HEK293 (cell line): ENCODE measurements around the gene QSOX1.

Experiments used
- ZNF610 ChIP-seq: fragments of 450-650 bp; formaldehyde crosslinking; IDR thresholded peaks from 2 replicates; pipeline ENCODE4 v1.5.1; 2016; ENCODE audit warnings: missing biosample characterization, missing genetic modification characterization, borderline replicate concordance
- ZNF777 ChIP-seq: fragments of 450-650 bp; formaldehyde crosslinking; IDR thresholded peaks from 2 replicates; pipeline ENCODE4 v1.5.1; 2017; ENCODE audit warnings: missing biosample characterization, missing genetic modification characterization, borderline replicate concordance
- TF ChIP-seq, protein P1 (sequence below): fragments of 450-650 bp; formaldehyde crosslinking; IDR thresholded peaks from 2 replicates; pipeline ENCODE4 v1.5.1; 2016; ENCODE audit warnings: missing biosample characterization, missing genetic modification characterization

DNA sequence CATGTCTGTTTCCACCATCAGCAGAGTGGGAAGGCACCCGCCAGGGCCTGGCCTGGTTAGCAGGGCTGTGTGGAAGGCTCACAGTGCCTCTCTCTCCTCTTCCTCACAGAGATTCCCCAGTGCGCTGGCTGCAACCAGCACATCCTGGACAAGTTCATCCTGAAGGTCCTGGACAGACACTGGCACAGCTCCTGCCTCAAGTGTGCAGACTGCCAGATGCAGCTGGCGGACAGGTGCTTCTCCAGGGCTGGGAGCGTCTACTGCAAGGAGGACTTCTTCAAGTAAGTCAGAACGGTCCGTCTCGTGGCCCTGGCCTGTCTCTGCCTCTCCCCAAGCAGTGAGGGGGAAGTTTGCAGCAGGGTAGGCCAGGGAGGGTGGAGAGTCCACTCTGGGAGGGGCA, 93.5 kb downstream of the QSOX1 start:
- TF ChIP-seq, protein P1, sequence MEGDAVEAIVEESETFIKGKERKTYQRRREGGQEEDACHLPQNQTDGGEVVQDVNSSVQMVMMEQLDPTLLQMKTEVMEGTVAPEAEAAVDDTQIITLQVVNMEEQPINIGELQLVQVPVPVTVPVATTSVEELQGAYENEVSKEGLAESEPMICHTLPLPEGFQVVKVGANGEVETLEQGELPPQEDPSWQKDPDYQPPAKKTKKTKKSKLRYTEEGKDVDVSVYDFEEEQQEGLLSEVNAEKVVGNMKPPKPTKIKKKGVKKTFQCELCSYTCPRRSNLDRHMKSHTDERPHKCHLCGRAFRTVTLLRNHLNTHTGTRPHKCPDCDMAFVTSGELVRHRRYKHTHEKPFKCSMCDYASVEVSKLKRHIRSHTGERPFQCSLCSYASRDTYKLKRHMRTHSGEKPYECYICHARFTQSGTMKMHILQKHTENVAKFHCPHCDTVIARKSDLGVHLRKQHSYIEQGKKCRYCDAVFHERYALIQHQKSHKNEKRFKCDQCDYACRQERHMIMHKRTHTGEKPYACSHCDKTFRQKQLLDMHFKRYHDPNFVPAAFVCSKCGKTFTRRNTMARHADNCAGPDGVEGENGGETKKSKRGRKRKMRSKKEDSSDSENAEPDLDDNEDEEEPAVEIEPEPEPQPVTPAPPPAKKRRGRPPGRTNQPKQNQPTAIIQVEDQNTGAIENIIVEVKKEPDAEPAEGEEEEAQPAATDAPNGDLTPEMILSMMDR (tag by site-specific recombination), result no peak
- TF ChIP-seq ZNF777 (tag by site-specific recombination) (no peak), ZNF610 (no peak)
